Astrocyte (in vitro differentiated cells and primary cell): ENCODE measurements around the gene XRN2. TPM values are rescaled to one million over a fixed set of nuclear protein-coding genes. Genes with fewer than 3 reads are reported as not detected.

Source experiments
- DNase-seq: peaks from one replicate; pipeline ENCODE4 v3.0.0-alpha.2; 2010; ENCODE audit warnings: low read depth
- FAIRE-seq: peaks from 2 replicates; lab custom pipeline; 2011; peaks lifted over from hg19 to GRCh38; lab: Jason Lieb, UNC
- H2AFZ ChIP-seq: 2 replicates; pipeline ENCODE4 v1.6.0; 2012; ENCODE audit warnings: low read depth, low read length, inconsistent platforms
- H3K27ac ChIP-seq: 2 replicates; pipeline ENCODE4 v1.5.1; 2011; ENCODE audit warnings: low read depth, low read length, inconsistent platforms
- H3K27me3 ChIP-seq: 2 replicates; pipeline ENCODE4 v1.6.0; 2011; ENCODE audit warnings: low read length, inconsistent platforms; ENCODE audit not compliant: insufficient read depth
- H3K36me3 ChIP-seq: 2 replicates; pipeline ENCODE4 v1.5.1; 2011; ENCODE audit warnings: low read length, inconsistent platforms; ENCODE audit not compliant: insufficient read depth
- H3K4me1 ChIP-seq: 2 replicates; pipeline ENCODE4 v1.5.1; 2011; ENCODE audit warnings: low read length, inconsistent platforms; ENCODE audit not compliant: insufficient read depth
- H3K4me2 ChIP-seq: 2 replicates; pipeline ENCODE4 v1.6.0; 2012; ENCODE audit warnings: low read length, inconsistent platforms
- H3K4me3 ChIP-seq: 2 replicates; pipeline ENCODE4 v1.5.1; 2011; ENCODE audit warnings: low read depth, mild to moderate bottlenecking, low read length, inconsistent platforms; ENCODE audit not compliant: insufficient read depth
- H3K79me2 ChIP-seq: 2 replicates; pipeline ENCODE4 v1.6.0; 2012; ENCODE audit warnings: mild to moderate bottlenecking, low read length, inconsistent platforms; ENCODE audit not compliant: insufficient read depth
- H3K9ac ChIP-seq: 2 replicates; pipeline ENCODE4 v1.6.0; 2012; ENCODE audit warnings: mild to moderate bottlenecking, low read length, inconsistent platforms
- H3K9me3 ChIP-seq: 2 replicates; pipeline ENCODE4 v1.5.1; 2012; ENCODE audit warnings: low read depth, mild to moderate bottlenecking, low read length, inconsistent platforms; ENCODE audit not compliant: insufficient read depth
- H4K20me1 ChIP-seq: 2 replicates; pipeline ENCODE4 v1.6.0; 2012; ENCODE audit warnings: low read length, inconsistent platforms; ENCODE audit not compliant: insufficient read depth
- H3K27ac Mint-ChIP-seq: one replicate; pipeline ENCODE4 v1.8.0; 2021; ENCODE audit warnings: mild to moderate bottlenecking, mixed read lengths; ENCODE audit not compliant: unreplicated experiment
- H3K27me3 Mint-ChIP-seq: one replicate; pipeline ENCODE4 v1.8.0; 2021; ENCODE audit warnings: low read depth, mixed read lengths; ENCODE audit not compliant: unreplicated experiment
- H3K36me3 Mint-ChIP-seq: one replicate; pipeline ENCODE4 v1.8.0; 2021; ENCODE audit warnings: low read depth, mixed read lengths; ENCODE audit not compliant: unreplicated experiment
- H3K4me1 Mint-ChIP-seq: one replicate; pipeline ENCODE4 v1.8.0; 2021; ENCODE audit warnings: low read depth, mixed read lengths; ENCODE audit not compliant: unreplicated experiment
- H3K4me3 Mint-ChIP-seq: one replicate; pipeline ENCODE4 v1.8.0; 2021; ENCODE audit warnings: mild to moderate bottlenecking, moderate library complexity, mixed read lengths; ENCODE audit not compliant: unreplicated experiment
- H3K9me3 Mint-ChIP-seq: one replicate; pipeline ENCODE4 v1.8.0; 2021; ENCODE audit warnings: mild to moderate bottlenecking, mixed read lengths; ENCODE audit not compliant: unreplicated experiment
- EZH2 ChIP-seq: IDR thresholded peaks from 2 replicates; pipeline ENCODE4 v1.6.1; 2012; ENCODE audit warnings: mild to moderate bottlenecking, low read length, inconsistent platforms; ENCODE audit not compliant: insufficient read depth
- total RNA-seq: library from RNA; stranded (reverse); gene quantifications from 2 replicates; pipeline ENCODE4 v1.2.1, GENCODE V29; 2021
- TF ChIP-seq, protein P1 (sequence below): IDR thresholded peaks from 2 replicates; pipeline ENCODE4 v1.5.1; 2011; ENCODE audit warnings: low read depth, mild to moderate bottlenecking, inconsistent platforms, low read length, moderate library complexity; ENCODE audit not compliant: insufficient read depth

Gene XRN2
- total RNA-seq, 1 donor from 2014 or later, result 74.5 TPM

DNA sequence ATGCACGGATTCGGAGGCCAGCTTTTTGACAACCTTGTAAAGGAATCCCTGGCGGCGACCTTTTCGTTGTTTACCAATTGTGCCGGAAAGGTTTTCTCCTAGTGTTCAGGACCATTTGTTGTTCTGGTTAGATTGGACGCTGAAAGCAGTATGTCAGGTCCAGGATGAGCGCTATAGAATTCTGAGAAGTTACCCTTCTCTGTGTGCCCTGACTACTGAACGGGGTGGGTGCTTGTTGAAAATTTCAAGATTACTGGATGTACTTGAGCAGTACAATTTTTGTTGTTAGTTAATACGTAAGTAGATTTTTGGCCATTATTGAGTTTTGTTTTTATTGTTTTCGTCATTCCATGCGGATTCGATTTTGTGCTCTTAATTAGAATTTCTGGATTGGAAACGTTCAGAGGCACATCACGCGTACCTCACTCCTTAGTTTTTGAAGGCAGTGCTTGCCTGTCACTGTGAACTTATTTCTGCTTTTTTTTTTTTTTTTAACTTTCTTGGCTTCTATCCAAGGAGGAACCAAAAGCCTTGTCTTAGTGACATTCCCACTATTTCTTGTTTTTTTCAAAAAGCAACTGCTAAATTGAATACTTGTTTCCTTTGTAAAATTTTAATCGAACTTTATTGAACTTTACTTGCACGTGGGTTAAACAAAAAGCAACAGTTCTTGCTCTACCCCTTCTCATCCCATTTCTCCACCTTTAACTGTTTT is 898 bp downstream of the XRN2 start:
- H3K79me2 ChIP-seq, result peaks cover 59% of the 10 kb centered on the region
- TF ChIP-seq EZH2, result no peak
- TF ChIP-seq, protein P1, sequence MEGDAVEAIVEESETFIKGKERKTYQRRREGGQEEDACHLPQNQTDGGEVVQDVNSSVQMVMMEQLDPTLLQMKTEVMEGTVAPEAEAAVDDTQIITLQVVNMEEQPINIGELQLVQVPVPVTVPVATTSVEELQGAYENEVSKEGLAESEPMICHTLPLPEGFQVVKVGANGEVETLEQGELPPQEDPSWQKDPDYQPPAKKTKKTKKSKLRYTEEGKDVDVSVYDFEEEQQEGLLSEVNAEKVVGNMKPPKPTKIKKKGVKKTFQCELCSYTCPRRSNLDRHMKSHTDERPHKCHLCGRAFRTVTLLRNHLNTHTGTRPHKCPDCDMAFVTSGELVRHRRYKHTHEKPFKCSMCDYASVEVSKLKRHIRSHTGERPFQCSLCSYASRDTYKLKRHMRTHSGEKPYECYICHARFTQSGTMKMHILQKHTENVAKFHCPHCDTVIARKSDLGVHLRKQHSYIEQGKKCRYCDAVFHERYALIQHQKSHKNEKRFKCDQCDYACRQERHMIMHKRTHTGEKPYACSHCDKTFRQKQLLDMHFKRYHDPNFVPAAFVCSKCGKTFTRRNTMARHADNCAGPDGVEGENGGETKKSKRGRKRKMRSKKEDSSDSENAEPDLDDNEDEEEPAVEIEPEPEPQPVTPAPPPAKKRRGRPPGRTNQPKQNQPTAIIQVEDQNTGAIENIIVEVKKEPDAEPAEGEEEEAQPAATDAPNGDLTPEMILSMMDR, result no peak
- H3K9me3 ChIP-seq, result no peaks in the 10 kb centered on the region
- Mint-ChIP-seq H3K4me1 (peaks cover 19% of the 10 kb centered on the region), H3K36me3 (no peaks in the 10 kb centered on the region), H3K9me3 (no peaks in the 10 kb centered on the region), H3K4me3 (peak overlapping the region; percentile 97), H3K27ac (peak overlapping the region; percentile 90), H3K27me3 (no peaks in the 10 kb centered on the region)
- no peak for FAIRE-seq
- peak overlapping the region; percentile 96 for H3K4me2 ChIP-seq
- H3K9ac ChIP-seq, result peak overlapping the region; percentile 98
- H4K20me1 ChIP-seq, result peaks cover 36% of the 10 kb centered on the region
- H3K27ac ChIP-seq, result peak overlapping the region; percentile 96
- H3K4me1 ChIP-seq, result peaks cover 8% of the 10 kb centered on the region
- no peaks in the 10 kb centered on the region for H3K27me3 ChIP-seq
- H2AFZ ChIP-seq, result peak overlapping the region; percentile 88
- H3K36me3 ChIP-seq, result no peaks in the 10 kb centered on the region
- peak overlapping the region; percentile 99 for H3K4me3 ChIP-seq
- no peak for DNase-seq

DNA sequence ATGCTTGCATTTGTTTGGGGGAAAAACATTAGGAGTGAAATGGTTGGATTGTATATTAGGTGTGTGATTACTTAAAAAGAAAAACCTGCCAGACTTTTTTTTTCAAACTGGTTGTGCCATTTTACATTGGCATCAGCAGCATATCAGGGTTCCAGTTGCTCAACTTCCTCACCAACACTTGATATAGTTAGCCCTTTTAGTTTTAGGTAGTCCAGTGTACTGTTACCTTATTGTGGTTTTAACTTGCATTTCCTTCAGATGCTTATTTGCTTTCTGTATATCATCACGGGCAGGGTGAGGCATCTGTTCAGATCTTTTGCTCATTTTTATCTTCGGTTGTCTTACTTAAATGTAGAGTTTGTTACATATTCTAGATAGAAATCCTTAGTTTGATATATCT is 5.2 kb downstream of the XRN2 start:
- Histone ChIP-seq H3K9ac (no peak overlapping the region), H3K9me3 (no peaks in the 10 kb centered on the region), H3K27me3 (no peaks in the 10 kb centered on the region), H3K36me3 (no peaks in the 10 kb centered on the region), H3K27ac (no peak overlapping the region), H3K79me2 (peaks cover 100% of the 10 kb centered on the region), H4K20me1 (peaks cover 76% of the 10 kb centered on the region), H3K4me1 (peaks cover 8% of the 10 kb centered on the region), H3K4me3 (no peak overlapping the region), H3K4me2 (no peak overlapping the region), H2AFZ (no peak overlapping the region)
- H3K4me1 Mint-ChIP-seq, result peaks cover 29% of the 10 kb centered on the region
- peak overlapping the region; percentile 3 for H3K4me3 Mint-ChIP-seq
- H3K9me3 Mint-ChIP-seq, result no peaks in the 10 kb centered on the region
- no peak for FAIRE-seq
- no peak for DNase-seq
- no peak overlapping the region for H3K27ac Mint-ChIP-seq
- H3K27me3 Mint-ChIP-seq, result no peaks in the 10 kb centered on the region
- no peak for TF ChIP-seq EZH2
- TF ChIP-seq, protein P1, result no peak
- H3K36me3 Mint-ChIP-seq, result no peaks in the 10 kb centered on the region
